ENCODE measurements around the gene PRSS38. TPM values are rescaled to one million over a fixed set of nuclear protein-coding genes. Genes with fewer than 3 reads are reported as not detected.
A peak's percentile ranks its signal among the peaks of the same experiment; 100 is the strongest.

Gene PRSS38
- total RNA-seq, 1 donor from 2014 or later, result not detected

- H3K4me1 Mint-ChIP-seq (ENCODE audit: low read depth, unreplicated experiment), result peaks cover 2% of the 10 kb centered on the region
- no peak for TF ChIP-seq CTCF (IDR thresholded peaks at IDR 0.05; ENCODE audit: partially characterized antibody, unreplicated experiment)
- H3K27me3 Mint-ChIP-seq (ENCODE audit: unreplicated experiment), result peaks cover 2% of the 10 kb centered on the region
- no peak overlapping the region for H3K27ac Mint-ChIP-seq (ENCODE audit: unreplicated experiment)
- no peak overlapping the region for H3K4me3 Mint-ChIP-seq (ENCODE audit: unreplicated experiment)
- no peak for DNase-seq
- H3K36me3 Mint-ChIP-seq (ENCODE audit: unreplicated experiment), result no peaks in the 10 kb centered on the region
- H3K9me3 Mint-ChIP-seq (ENCODE audit: unreplicated experiment), result peaks cover 6% of the 10 kb centered on the region
Measured at GRCh38 chr1:227883641-227884301, 68.3 kb downstream of the PRSS38 start.

- Mint-ChIP-seq H3K4me3 (ENCODE audit: unreplicated experiment) (no peak overlapping the region), H3K9me3 (ENCODE audit: unreplicated experiment) (peaks cover 6% of the 10 kb centered on the region), H3K36me3 (ENCODE audit: unreplicated experiment) (no peaks in the 10 kb centered on the region), H3K4me1 (ENCODE audit: low read depth, unreplicated experiment) (peaks cover 2% of the 10 kb centered on the region), H3K27me3 (ENCODE audit: unreplicated experiment) (peaks cover 2% of the 10 kb centered on the region), H3K27ac (ENCODE audit: unreplicated experiment) (no peak overlapping the region)
- DNase-seq, result no peak
- no peak for TF ChIP-seq CTCF (IDR thresholded peaks at IDR 0.05; ENCODE audit: partially characterized antibody, unreplicated experiment)
Measured at GRCh38 chr1:227884370-227885134, 69.1 kb downstream of the PRSS38 start.

GRCh38 chr1:227885135-227885647 is 69.7 kb downstream of the PRSS38 start:
- Mint-ChIP-seq H3K4me3 (ENCODE audit: unreplicated experiment) (no peak overlapping the region), H3K27ac (ENCODE audit: unreplicated experiment) (no peak overlapping the region), H3K9me3 (ENCODE audit: unreplicated experiment) (peaks cover 6% of the 10 kb centered on the region), H3K4me1 (ENCODE audit: low read depth, unreplicated experiment) (peaks cover 2% of the 10 kb centered on the region), H3K36me3 (ENCODE audit: unreplicated experiment) (no peaks in the 10 kb centered on the region), H3K27me3 (ENCODE audit: unreplicated experiment) (peaks cover 2% of the 10 kb centered on the region)
- DNase-seq, result peak; percentile 15
- no peak for TF ChIP-seq CTCF (IDR thresholded peaks at IDR 0.05; ENCODE audit: partially characterized antibody, unreplicated experiment)

GRCh38 chr1:227885648-227886502 is 70.4 kb downstream of the PRSS38 start:
- peaks cover 6% of the 10 kb centered on the region for H3K9me3 Mint-ChIP-seq (ENCODE audit: unreplicated experiment)
- no peaks in the 10 kb centered on the region for H3K36me3 Mint-ChIP-seq (ENCODE audit: unreplicated experiment)
- peaks cover 2% of the 10 kb centered on the region for H3K27me3 Mint-ChIP-seq (ENCODE audit: unreplicated experiment)
- no peak overlapping the region for H3K27ac Mint-ChIP-seq (ENCODE audit: unreplicated experiment)
- no peak for TF ChIP-seq CTCF (IDR thresholded peaks at IDR 0.05; ENCODE audit: partially characterized antibody, unreplicated experiment)
- no peak overlapping the region for H3K4me3 Mint-ChIP-seq (ENCODE audit: unreplicated experiment)
- H3K4me1 Mint-ChIP-seq (ENCODE audit: low read depth, unreplicated experiment), result peaks cover 2% of the 10 kb centered on the region
- DNase-seq, result peak; percentile 15

All from glutamatergic neuron (in vitro differentiated cells).